OCI-LY1 (cell line): Measurements from ENCODE around the gene CHN1.

Experiments
- H2AFZ ChIP-seq: fragments of 200-600 bp; sonication (generic), shearing (Covaris generic); 2 replicates; pipeline ENCODE4 v1.6.0; 2014; ENCODE audit warnings: antibody characterized with exemption, mild to moderate bottlenecking, low read length
- H3F3A ChIP-seq: fragments of 200-600 bp; sonication (generic), shearing (Covaris generic); 2 replicates; pipeline ENCODE4 v1.6.0; 2014; ENCODE audit warnings: mild to moderate bottlenecking, antibody characterized with exemption, low read length, moderate library complexity; ENCODE audit not compliant: insufficient read depth
- H3K27ac ChIP-seq: fragments of 200-600 bp; sonication (generic); 2 replicates; pipeline ENCODE4 v1.5.1; 2014; ENCODE audit warnings: low read length, mixed run types, mild to moderate bottlenecking, low read depth; ENCODE audit not compliant: poor library complexity, severe bottlenecking
- H3K27me3 ChIP-seq: fragments of 200-600 bp; sonication (generic); 2 replicates; pipeline ENCODE4 v1.6.0; 2014; ENCODE audit warnings: antibody characterized with exemption, mild to moderate bottlenecking, low read length, moderate library complexity; ENCODE audit not compliant: insufficient read depth
- H3K36me3 ChIP-seq: fragments of 200-600 bp; sonication (generic); 2 replicates; pipeline ENCODE4 v1.6.1; 2014; ENCODE audit warnings: mild to moderate bottlenecking, antibody characterized with exemption, low read length, moderate library complexity, mixed read lengths; ENCODE audit not compliant: insufficient read depth
- H3K4me1 ChIP-seq: fragments of 200-600 bp; sonication (generic); 2 replicates; pipeline ENCODE4 v1.5.1; 2014; ENCODE audit warnings: mild to moderate bottlenecking, low read length, moderate library complexity; ENCODE audit not compliant: insufficient read depth, severe bottlenecking
- H3K4me2 ChIP-seq: fragments of 200-600 bp; sonication (generic), shearing (Covaris generic); 2 replicates; pipeline ENCODE4 v1.6.1; 2014; ENCODE audit warnings: low read length
- H3K4me3 ChIP-seq: fragments of 200-600 bp; sonication (generic); 2 replicates; pipeline ENCODE4 v1.5.1; 2014; ENCODE audit warnings: low read length, low read depth, mild to moderate bottlenecking, mixed read lengths; ENCODE audit not compliant: poor library complexity, severe bottlenecking
- H3K79me2 ChIP-seq: fragments of 200-600 bp; shearing (Covaris generic); 2 replicates; pipeline ENCODE4 v1.6.1; 2016; ENCODE audit warnings: mixed run types, low read length, mixed read lengths; ENCODE audit not compliant: insufficient read depth
- H3K9ac ChIP-seq: fragments of 200-600 bp; sonication (generic), shearing (Covaris generic); 2 replicates; pipeline ENCODE4 v1.6.1; 2014; ENCODE audit warnings: mild to moderate bottlenecking, low read length, mixed read lengths
- H3K9me2 ChIP-seq: fragments of 200-600 bp; sonication (generic), shearing (Covaris generic); 2 replicates; pipeline ENCODE4 v1.6.1; 2014; ENCODE audit warnings: low read depth, mild to moderate bottlenecking, low read length, mixed read lengths
- H3K9me3 ChIP-seq: fragments of 200-600 bp; shearing (Covaris generic); 2 replicates; pipeline ENCODE4 v1.6.1; 2014; ENCODE audit warnings: low read length, mixed read lengths
- H4K20me1 ChIP-seq: fragments of 200-600 bp; sonication (generic), shearing (Covaris generic); 2 replicates; pipeline ENCODE4 v1.6.0; 2016; ENCODE audit warnings: mild to moderate bottlenecking, low read length; ENCODE audit not compliant: insufficient read depth
- CTCF ChIP-seq: fragments of 200-600 bp; sonication (generic), shearing (Covaris generic); IDR thresholded peaks from 2 replicates; pipeline ENCODE4 v1.5.1; 2017; ENCODE audit warnings: mild to moderate bottlenecking, antibody characterized with exemption, low read length, moderate library complexity, mixed read lengths
- EZH2 ChIP-seq: fragments of 200-600 bp; sonication (generic), shearing (Covaris generic); IDR thresholded peaks from 2 replicates; pipeline ENCODE4 v1.8.0; 2017; ENCODE audit warnings: borderline replicate concordance, mixed run types, mild to moderate bottlenecking, antibody characterized with exemption, low read length, moderate library complexity, mixed read lengths

The CHN1 gene

GRCh38 chr2:174784316-174784715 lies 220.9 kb downstream of the CHN1 start:
- TF ChIP-seq EZH2: no peak
- TF ChIP-seq CTCF: no peak
- no peaks in the 10 kb centered on the region for H4K20me1 ChIP-seq
- H3K4me1 ChIP-seq: peaks cover 19% of the 10 kb centered on the region
- H3K4me3 ChIP-seq: no peak overlapping the region
- H2AFZ ChIP-seq: no peak overlapping the region
- H3F3A ChIP-seq: no peaks in the 10 kb centered on the region
- H3K9me2 ChIP-seq: no peaks in the 10 kb centered on the region
- no peak overlapping the region for H3K27ac ChIP-seq
- H3K9ac ChIP-seq: no peak overlapping the region
- H3K4me2 ChIP-seq: no peak overlapping the region
- no peaks in the 10 kb centered on the region for H3K36me3 ChIP-seq
- 0 out of 2 replicates have a peak, but pooled peaks cover 2% of the 10 kb centered on the region for H3K27me3 ChIP-seq
- H3K9me3 ChIP-seq: no peaks in the 10 kb centered on the region
- H3K79me2 ChIP-seq: no peaks in the 10 kb centered on the region

GRCh38 chr2:174781996-174782395 lies 223.2 kb downstream of the CHN1 start:
- no peaks in the 10 kb centered on the region for H3F3A ChIP-seq
- no peaks in the 10 kb centered on the region for H3K9me2 ChIP-seq
- no peak overlapping the region for H3K9ac ChIP-seq
- no peaks in the 10 kb centered on the region for H3K36me3 ChIP-seq
- no peak overlapping the region for H2AFZ ChIP-seq
- no peaks in the 10 kb centered on the region for H3K79me2 ChIP-seq
- no peaks in the 10 kb centered on the region for H4K20me1 ChIP-seq
- H3K4me2 ChIP-seq: no peak overlapping the region
- no peaks in the 10 kb centered on the region for H3K9me3 ChIP-seq
- TF ChIP-seq EZH2 (no peak), CTCF (no peak)
- H3K27ac ChIP-seq: no peak overlapping the region
- H3K4me3 ChIP-seq: no peak overlapping the region
- 0 out of 2 replicates have a peak, but pooled peaks cover 3% of the 10 kb centered on the region for H3K27me3 ChIP-seq
- peaks cover 10% of the 10 kb centered on the region for H3K4me1 ChIP-seq

GRCh38 chr2:174781298-174781697 lies 223.9 kb downstream of the CHN1 start:
- Histone ChIP-seq H3K9me2 (no peaks in the 10 kb centered on the region), H3K4me3 (no peak overlapping the region), H3K27me3 (0 out of 2 replicates have a peak, but pooled peaks cover 3% of the 10 kb centered on the region), H2AFZ (no peak overlapping the region), H3K9ac (no peak overlapping the region), H3K27ac (no peak overlapping the region), H3K4me2 (no peak overlapping the region), H3K9me3 (no peaks in the 10 kb centered on the region), H3K36me3 (no peaks in the 10 kb centered on the region), H4K20me1 (no peaks in the 10 kb centered on the region), H3F3A (no peaks in the 10 kb centered on the region), H3K4me1 (peaks cover 10% of the 10 kb centered on the region), H3K79me2 (no peaks in the 10 kb centered on the region)
- TF ChIP-seq CTCF: no peak
- no peak for TF ChIP-seq EZH2
